ENCODE results near the gene SLC35F3.
"Not testable (repeated sequence)": the region's sequence is repeated elsewhere in the genome, so short reads cannot be mapped to it uniquely, and the experiment has no call there.

Gene SLC35F3

DNA sequence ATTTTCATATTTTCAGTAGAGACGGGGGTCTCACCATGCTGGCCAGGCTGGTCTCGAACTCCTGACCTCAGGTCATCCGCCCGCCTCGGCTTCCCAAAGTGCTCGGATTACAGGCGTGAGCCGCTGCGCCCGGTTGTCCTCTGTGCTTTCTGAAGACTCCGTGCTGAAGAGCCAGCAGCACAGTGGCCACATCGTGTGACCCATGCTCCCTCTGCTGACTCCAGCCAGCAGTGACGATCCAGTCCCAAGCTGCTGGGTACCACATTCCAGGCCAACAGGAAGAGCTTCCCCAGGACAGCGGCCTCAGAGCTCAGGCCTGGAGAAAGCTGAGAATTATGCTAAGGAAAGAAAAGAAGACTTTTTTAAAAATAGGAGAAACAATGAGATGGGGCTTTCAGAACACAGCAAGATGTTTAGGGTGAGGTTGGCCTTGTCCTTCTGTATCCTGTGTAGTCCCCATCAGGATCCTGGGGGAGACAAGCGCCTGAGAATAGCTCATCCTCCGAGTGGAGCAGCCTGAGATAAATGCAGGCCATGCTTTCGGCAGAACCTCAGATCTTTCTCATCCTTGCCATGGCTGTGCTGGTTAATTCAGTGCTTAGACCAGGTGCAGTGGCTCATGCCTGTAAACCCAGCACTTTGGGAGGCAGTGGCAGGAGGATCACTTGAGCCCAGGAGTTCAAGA lies 207.1 kb downstream of the SLC35F3 start:
- TF ChIP-seq, protein P1, sequence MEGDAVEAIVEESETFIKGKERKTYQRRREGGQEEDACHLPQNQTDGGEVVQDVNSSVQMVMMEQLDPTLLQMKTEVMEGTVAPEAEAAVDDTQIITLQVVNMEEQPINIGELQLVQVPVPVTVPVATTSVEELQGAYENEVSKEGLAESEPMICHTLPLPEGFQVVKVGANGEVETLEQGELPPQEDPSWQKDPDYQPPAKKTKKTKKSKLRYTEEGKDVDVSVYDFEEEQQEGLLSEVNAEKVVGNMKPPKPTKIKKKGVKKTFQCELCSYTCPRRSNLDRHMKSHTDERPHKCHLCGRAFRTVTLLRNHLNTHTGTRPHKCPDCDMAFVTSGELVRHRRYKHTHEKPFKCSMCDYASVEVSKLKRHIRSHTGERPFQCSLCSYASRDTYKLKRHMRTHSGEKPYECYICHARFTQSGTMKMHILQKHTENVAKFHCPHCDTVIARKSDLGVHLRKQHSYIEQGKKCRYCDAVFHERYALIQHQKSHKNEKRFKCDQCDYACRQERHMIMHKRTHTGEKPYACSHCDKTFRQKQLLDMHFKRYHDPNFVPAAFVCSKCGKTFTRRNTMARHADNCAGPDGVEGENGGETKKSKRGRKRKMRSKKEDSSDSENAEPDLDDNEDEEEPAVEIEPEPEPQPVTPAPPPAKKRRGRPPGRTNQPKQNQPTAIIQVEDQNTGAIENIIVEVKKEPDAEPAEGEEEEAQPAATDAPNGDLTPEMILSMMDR (IDR thresholded peaks at IDR 0.05; ENCODE audit: control insufficient read depth, extremely low read depth, insufficient read depth), result peak; percentile 87
- no peak overlapping the region for H3K4me3 ChIP-seq (ENCODE audit: low read depth, low read length)
- peak; percentile 64 for DNase-seq (ENCODE audit: low read depth)

- DNase-seq (ENCODE audit: low read depth), result no peak
- H3K4me3 ChIP-seq (ENCODE audit: low read depth, low read length), result no peak overlapping the region
- TF ChIP-seq, protein P1 (IDR thresholded peaks at IDR 0.05; ENCODE audit: control insufficient read depth, extremely low read depth, insufficient read depth), result peak; percentile 64
Measured at GRCh38 chr1:234114648-234115307, 210.3 kb downstream of the SLC35F3 start.

DNA sequence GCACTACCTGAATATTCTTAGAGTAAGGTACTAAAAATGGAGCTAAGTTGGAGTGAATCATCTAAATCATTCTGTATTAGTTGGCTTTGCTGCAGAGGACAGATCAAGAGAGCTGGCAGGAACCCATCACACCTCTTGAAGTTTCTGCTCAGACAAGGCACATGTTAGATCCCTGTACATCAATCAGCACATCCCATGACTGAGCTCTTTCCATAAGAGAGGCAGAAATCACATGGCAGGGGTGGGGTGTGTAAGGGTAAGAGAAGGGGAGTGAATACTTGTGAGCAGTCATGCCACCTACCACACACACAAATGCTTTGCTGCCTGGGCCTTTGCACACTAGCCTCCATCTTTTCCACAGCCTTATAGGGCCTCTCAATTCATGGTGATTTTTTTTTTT lies 214.4 kb downstream of the SLC35F3 start:
- DNase-seq (ENCODE audit: low read depth), result no peak
- H3K4me3 ChIP-seq (ENCODE audit: low read depth, low read length), result no peak overlapping the region
- TF ChIP-seq, protein P1 (IDR thresholded peaks at IDR 0.05; ENCODE audit: control insufficient read depth, extremely low read depth, insufficient read depth), result no peak

DNA sequence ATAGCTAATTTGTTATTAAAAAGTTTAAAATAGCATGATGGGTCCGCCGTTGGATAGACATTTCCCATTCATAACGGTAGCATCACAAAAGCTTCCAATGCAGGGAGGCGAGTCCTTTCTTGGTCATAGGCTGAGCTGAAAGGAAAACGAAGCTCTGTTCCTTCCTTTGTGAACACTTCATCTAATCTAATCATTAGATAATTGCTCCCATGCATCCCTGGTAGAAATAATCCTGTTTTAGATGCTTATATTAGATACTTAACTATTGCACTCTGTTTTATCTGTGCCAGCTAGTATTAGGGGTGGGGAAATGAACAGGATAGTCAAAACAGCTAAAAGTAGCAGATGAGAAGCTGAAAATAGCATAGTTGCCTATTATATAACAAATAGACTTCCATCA lies 215.0 kb downstream of the SLC35F3 start:
- no peak for DNase-seq (ENCODE audit: low read depth)
- no peak overlapping the region for H3K4me3 ChIP-seq (ENCODE audit: low read depth, low read length)
- TF ChIP-seq, protein P1 (IDR thresholded peaks at IDR 0.05; ENCODE audit: control insufficient read depth, extremely low read depth, insufficient read depth), result no peak

GRCh38 chr1:234120327-234120944 lies 216.0 kb downstream of the SLC35F3 start:
- no peak overlapping the region for H3K4me3 ChIP-seq (ENCODE audit: low read depth, low read length)
- TF ChIP-seq, protein P1 (IDR thresholded peaks at IDR 0.05; ENCODE audit: control insufficient read depth, extremely low read depth, insufficient read depth), result no peak
- DNase-seq (ENCODE audit: low read depth), result no peak

DNA sequence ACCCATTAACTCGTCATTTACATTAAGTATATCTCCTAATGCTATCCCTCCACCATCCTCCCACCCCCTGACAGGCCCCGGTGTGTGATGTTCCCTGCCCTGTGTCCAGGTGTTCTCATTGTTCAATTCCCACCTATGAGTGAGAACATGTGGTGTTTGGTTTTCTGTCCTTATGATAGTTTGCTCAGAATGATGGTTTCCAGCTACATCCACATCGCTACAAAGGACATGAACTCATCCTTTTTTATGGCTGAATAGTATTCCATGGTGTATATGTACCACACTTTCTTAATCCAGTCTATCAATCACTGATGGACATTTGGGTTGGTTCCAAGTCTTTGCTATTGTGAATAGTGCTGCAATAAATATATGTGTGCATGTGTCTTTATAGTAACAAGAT lies 217.2 kb downstream of the SLC35F3 start:
- not testable (repeated sequence) for DNase-seq (ENCODE audit: low read depth); H3K4me3 ChIP-seq (ENCODE audit: low read depth, low read length)

DNA sequence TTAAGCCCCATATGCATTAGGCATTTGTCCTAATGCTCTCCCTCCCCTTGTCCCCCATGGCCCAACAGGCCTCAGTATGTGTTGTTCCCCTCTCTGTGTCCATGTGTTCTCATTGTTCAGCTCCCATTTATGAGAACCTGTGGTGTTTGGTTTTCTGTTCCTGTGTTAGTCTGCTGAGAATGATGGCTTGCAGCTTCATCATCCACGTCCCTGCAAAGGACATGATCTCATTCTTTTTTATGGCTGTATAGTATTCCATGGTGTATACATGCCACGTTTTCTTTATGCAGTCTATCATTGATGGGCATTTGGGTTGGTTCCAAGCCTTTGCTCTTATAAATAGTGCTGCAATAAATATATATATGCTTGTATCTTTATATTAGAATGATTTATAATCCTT lies 218.1 kb downstream of the SLC35F3 start:
- not testable (repeated sequence) for H3K4me3 ChIP-seq (ENCODE audit: low read depth, low read length); DNase-seq (ENCODE audit: low read depth)

DNA sequence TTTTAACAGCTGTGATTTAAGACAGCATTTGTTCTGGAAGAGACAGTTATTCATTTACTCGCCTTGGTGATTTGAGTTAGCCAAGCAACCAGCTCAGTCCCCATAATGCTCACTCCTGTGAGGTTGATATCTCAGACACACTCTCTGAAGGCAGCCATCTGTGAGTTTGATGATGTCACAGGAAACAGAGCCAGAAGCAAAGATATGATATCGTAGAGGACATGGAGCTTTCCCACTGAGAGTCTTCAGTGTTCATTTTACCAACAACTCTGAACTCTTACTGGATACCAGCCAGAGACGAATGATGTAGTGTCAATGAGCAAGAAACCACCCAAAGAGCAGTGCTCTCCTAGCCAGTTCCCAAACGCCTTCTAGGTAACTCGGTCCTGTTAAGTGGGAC lies 219.4 kb downstream of the SLC35F3 start:
- no peak for DNase-seq (ENCODE audit: low read depth)
- TF ChIP-seq, protein P1 (IDR thresholded peaks at IDR 0.05; ENCODE audit: control insufficient read depth, extremely low read depth, insufficient read depth), result no peak
- H3K4me3 ChIP-seq (ENCODE audit: low read depth, low read length), result no peak overlapping the region

Measured in LNCaP clone FGC (cell line).